NCI-H2227 (cell line): ENCODE results near the gene CMTM8.

Experiments
- DNase-seq: peaks from one replicate; lab custom pipeline; 2025; ENCODE audit not compliant: unreplicated experiment; lab: John Stamatoyannopoulos, UW

The CMTM8 gene

DNA sequence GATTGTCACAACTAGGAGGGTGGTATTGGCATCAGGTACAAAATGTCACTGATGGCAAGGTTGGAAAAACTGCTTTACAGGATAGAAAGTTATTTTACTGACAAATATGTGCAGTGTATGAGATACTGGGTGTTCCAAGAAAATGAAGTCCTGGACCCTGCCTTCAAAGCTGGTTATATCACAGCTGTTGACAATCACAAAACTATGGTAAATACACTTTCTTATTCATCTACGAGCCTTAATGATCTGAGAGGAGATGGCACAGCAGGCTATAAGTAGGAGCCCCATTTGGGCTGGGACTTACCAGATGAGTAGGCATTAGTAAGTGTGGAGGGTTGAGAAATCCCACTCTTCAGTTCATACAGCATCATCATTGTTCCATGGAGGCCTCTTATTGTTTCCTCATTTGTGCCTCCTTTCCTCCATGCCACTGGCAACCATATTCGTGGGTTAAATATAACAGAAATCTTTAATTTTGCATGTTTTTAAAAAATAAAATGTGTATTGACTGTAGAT is 66.9 kb downstream of the CMTM8 start:
- DNase-seq, result no peak

DNA sequence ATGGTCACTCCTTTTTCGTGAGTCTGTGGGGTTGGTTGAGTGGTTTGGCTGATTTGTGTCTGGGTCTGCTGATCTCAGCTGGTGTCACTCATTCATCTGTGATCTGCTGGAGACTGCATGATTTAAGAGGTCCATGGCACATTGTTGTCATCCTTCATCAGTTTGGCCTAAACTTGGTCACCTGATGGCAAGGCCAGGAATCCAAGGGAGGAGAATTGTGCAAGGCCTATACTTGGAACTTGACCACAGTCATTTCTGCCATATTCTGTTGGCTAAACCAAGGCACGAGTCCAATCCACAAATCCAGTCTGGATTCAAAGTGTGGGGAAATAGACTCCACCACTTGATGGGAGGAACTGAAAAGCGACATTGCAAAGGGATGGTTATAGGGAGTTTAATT is 67.6 kb downstream of the CMTM8 start:
- no peak for DNase-seq

DNA sequence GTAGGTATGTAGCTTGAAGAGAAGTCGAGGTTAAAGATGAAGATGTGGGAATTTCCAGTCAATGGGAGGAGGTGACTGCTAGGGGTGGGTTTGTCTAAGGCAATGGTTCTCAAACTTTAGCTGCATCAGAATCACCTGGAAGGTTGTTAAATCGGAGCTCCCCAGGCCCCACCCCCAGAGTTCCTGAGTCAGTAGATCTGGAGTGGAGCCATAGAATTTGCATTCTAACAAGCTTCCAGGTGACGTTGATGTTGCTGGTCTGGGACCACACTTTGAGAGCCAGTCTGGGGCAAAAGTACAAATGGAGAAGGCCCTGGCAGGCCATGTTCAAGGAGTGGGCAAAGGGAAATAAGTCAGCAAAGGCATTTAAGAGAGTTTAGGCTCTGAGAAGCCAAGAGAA is 69.1 kb downstream of the CMTM8 start:
- no peak for DNase-seq

DNA sequence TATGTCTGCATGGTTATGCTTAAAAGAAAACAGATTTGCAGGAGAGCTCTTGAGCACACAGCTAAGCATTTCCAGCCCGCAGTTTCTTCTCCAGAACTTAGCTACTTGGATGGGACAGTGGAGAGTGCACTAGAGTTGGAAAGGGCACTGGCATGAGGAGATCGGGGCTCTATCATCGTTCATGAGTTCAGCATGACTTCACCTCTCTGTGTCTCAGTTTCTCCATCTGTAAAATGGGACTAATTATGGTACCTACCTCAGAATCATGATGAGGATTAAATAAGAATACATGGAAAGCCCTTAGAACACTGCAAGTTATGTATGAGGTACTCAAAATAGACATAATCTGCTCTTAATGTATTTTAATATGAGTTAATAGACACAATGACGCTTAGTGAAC is 69.9 kb downstream of the CMTM8 start:
- DNase-seq, result no peak

DNA sequence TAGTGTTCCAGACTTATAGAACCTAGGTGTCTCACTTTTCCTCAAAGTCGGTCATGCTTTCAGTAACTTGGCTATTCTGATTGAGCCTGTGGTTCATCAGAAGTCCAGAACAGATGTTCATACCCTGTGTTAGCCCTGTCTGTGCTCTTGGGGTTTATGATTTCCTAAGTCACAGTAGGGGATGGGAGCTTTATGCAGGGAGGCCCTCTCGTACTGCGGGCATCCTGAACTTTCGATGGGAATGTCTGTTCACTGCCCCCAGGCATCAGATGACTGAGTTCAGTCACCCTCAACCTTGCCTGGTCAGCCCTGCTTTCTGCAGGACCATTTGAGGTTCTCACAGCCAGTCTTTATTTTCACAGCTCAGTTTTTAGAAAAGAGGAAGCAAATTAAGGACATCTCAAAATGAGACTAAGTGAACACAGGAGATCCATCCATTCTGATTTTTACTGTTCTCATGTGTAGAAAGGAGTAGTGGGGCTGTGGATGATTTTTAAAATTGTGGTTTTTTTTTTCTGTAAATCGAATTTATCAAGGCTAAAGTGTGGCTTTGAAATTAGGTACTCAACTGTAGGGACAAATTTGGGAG is 71.3 kb downstream of the CMTM8 start:
- no peak for DNase-seq

DNA sequence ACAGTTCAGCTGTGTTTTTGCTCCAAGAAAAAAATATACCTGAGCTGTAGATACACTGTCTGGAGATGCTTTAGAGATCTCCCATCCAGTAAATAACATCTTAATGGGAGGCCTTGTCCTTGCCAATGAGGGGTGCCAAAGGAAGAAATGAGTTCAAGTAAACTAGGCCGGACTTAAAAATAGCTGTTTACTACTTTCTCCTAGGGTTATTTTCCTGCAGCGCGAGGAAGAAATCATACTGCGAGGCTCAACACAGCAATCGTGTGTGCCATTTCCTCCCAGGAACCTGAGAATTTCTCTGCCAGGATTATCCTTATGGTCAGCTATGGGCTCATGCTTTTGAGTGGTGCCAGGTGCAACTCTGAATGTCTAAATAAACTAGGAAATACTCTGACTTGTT is 71.9 kb downstream of the CMTM8 start:
- no peak for DNase-seq

DNA sequence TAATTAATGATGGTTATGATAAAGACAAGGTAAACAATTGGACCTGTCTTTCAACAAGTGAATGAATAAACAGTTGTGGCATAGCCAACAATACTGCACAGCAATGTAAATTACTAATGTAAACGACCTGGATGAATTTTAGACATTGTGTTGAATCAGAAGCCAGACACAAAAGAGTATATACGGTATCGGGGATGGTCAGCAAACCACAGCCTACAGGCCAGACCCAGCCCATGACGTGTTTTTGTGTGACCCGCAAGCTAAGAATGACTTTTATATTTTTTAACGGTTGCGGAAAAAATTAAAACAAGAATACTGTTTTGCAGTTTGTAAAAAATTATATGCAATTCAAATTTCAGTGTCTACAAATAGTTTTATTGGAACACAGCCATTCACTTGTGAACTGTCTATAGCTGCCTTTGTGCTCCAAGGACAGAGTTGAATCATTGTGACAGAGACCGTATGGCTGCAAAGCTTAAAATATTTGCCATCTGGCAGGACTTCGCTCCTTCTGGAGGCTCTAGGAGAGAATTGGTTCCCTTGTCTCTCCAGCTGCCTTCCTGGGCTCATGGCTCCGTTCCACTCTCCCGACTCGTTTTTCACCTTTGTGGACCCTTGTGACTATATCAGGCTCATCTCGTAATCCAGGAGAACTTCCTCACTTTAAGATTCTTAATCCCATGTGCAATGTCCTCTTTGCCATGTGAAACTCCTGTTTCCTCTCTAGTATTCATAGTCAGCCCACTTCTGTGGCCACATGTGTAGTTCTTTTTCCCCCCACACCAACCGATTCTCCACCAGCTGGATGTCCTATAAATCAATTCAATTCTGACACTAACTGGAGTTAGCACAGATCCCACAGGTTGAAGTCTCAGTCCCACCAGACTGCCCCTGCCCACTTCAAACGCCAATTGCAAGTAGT is 72.7 kb downstream of the CMTM8 start:
- no peak for DNase-seq

DNA sequence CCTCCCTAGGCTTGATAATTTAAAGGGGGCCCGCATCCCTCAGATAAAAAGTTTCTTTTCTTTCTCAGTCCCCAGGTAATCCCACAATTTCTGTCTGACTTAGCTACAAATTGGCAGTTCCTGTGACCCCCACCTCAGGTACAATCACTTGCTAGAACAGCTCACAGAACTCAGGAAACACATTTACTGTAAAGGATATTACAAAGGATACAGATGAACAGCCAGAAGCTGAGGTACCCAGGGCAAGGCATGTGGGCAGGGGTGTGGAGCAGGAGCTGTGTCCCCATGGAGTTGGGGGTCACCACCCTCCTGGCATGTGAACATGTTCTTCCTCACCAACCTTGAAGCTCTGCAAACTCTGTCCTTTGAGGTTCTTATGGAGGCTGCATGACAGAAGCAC is 73.8 kb downstream of the CMTM8 start:
- DNase-seq, result no peak

DNA sequence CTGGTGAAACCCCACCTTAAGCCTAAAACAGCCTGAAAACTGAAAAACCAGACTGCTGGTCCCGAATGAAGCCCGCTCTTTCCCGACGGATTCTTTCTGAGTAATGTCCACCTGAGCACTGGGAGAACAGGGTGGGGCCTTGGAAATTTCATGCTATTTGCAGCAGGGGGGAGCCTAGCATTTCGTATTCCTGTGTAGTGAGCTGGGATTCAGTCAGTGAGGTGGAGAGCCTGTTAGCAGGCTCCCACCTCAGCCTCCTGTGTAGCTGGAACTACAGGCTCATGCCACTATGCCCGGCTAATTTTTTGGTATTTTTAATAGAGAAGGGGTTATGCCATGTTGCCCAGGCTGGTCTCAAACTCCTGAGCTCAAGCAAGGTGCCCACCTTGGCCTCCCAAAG is 74.7 kb downstream of the CMTM8 start:
- no peak for DNase-seq

DNA sequence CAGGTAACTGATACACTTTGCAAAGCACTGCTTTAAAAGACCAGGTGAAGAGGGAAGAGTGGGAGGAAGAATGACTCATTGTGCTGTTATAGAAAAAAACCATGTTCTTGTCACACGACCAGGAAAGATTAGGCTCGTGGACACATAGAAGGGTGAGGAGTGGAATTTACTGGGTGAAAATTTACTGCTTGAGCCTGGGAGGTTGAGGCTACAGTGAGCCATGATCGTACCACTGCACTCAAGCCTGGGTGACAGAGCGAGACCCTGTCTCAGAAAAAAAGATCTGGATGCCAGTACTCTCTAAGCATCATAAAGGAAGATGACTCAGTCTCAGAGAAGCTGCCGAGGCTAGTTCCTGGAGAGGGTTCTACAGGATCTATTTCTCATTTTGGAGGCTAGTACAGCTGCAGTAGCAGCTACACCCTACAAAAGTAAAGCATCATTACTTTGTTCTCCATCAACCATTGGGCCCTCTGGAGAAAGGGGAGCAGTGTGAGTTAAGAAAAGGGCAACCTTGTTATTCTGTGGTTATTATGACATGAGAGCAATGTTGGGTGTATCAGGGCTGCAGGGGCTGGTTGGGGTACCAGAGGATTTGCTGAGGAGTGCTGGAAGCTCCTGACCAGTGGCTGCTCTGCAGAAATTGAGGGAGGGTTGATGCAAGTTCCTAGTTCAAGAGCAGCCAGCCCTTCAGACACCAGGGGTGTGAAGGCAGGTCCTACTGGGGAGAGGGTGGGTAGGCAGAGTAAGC is 75.4 kb downstream of the CMTM8 start:
- DNase-seq, result no peak

DNA sequence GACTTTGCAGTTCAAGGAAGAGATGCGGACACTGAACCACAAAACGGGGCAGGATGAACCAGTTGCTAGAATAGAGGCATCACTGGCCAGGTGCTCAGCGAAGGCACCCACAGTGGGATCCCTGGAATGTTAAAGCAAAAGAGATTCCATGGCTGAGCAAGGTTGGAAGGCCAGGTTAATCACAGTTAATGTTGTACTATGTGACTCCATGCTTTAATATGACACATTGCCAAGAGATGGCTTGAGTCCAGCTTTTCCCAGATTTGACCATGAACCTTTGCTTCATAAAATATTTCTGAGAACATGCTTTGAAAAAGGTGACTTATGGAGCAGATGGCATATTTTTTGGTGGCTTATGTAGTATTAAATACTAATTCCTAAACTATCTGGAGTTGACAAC is 77.0 kb downstream of the CMTM8 start:
- no peak for DNase-seq

DNA sequence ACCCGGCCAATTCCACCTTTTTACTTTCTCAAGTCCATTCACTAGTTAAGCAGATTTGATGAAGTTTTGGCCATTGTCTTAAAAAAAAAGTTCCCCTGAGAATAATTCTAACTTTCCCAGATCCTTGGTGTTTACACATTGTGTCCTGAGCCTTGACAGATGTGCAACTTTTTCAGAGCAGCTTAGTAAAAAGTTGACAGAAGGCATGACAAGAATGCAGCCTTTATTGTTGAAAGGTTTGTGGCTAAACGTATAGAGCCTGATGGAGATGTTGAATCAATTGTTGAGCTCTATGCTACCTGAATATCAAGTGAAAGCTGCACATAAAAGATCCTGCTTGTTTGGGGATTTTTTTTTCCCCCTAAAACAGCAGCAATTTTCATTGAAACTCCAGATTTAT is 77.8 kb downstream of the CMTM8 start:
- DNase-seq, result no peak

DNA sequence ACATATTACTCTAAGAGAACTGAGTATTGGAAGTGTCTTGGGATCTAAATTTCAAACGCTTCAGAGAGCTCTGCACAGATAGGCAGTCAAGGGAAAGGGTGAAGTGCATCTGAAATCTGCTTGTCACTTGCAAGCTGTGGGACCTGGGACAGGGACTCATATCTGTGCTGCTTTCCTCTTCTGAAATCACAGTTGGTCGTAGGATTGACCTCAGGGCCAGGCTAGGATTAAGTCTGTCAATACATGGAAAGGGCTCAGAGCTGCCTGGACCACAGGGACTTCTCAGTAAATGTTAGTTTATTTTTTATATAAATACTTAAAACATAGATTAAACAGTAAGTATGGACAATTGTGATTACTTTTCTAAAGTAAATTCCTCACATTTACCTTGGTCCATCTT is 78.5 kb downstream of the CMTM8 start:
- DNase-seq, result no peak

DNA sequence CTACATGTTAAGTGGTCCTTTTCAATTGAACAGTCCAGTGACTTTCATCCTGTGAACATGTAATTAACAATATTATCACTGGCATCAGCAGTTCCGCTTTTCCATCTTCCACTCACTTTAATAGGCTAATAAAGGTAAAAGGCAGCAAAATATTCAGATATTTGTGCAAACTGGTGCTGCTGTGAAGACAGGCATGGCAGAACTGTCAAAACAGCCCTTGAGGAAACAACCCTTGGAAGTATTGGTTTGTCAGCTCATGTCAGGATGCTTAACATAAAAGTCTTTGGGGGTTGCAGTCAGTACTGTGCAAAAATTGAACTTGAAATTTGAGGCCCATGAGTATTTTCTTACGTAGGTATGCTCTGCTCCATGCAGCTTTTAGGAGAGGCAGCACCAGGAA is 81.1 kb downstream of the CMTM8 start:
- DNase-seq, result no peak

DNA sequence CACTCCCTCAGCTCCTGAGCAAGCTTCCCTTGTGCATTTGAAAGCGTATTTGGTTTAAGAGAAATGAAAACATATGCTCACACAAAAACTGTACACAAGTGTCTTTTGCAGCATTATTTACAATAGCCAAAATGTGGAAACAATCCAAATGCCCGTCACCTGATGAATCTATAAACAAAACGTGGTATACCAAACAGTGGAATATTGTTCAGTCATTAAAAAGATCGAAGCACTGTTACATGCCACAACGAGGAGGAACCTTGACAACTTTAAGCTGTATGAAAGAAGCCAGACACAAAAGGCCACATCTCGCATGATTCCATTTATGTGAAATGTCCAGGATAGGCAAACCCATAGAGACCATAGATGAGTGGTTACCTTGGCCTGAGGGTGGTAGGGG is 81.6 kb downstream of the CMTM8 start:
- no peak for DNase-seq

DNA sequence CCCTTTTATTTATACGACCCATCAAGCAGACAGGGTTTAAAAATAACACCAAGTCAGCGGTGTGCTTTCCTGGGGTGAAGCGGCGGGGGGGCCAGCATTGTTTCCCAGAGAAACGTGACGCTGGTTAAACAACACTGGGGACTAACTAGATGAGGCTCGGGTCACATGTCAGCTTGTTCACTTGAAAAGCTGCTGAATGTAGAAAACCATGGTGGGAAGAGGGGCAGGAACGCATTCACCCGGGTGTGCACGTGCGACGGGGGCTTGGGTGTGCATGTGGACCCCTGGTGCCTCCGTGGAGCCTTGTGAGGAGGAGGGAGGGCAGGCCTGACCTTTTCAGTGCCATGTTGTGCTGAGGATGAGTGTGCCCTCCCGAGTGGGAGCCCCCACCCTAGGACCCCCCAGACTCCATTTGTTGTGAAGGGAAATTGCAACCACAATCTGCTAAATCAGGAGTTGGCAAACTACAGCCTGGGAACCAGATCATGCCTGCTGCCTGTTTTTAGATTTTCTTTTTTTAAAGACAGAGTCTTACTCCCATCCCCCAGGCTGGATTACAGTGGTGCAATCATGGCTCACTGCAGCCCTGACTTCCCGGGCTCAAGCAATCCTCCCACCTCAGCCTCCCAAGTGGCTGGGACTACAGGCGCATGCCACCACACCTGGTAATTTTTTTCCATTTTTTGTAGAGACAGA is 82.8 kb downstream of the CMTM8 start:
- DNase-seq, result peak; percentile 23

DNA sequence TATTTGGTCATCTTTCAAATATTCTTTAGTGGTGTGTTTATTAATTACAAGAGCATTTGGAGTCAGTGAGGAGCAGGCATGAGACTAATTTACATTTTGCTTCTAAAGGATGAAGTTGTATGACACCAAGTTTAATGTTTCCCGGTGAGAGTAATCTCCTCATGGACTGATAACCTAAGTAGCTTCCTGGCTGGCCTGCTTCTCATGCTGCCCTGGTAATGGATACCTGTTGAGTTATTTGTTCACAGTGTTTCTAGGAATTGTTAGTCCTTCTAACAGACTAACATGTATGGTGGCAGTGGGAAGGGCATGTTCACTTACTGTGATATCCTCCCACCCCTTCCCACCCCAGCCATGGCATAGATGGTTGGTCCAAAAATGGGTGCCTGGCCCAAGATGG is 83.8 kb downstream of the CMTM8 start:
- DNase-seq, result no peak

DNA sequence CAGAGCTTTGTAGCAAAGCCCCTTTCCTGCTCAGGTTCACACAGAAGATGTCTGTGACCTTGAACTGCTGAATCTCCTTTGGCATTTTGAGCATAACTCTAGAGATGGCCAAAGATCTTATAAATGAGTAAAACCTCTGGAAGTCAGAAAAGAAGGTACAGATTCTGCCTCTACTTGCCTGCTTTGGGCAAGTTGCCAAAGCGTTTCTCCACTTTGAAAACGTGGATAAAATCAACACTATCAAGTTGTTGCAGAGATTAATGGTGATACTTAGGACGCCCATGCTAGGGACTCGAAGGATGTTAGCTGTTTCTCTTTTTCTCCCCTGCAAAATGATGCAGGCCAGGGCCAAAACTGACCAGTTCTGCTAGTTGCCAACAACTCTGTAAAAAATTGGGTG is 85.1 kb downstream of the CMTM8 start:
- DNase-seq, result no peak

DNA sequence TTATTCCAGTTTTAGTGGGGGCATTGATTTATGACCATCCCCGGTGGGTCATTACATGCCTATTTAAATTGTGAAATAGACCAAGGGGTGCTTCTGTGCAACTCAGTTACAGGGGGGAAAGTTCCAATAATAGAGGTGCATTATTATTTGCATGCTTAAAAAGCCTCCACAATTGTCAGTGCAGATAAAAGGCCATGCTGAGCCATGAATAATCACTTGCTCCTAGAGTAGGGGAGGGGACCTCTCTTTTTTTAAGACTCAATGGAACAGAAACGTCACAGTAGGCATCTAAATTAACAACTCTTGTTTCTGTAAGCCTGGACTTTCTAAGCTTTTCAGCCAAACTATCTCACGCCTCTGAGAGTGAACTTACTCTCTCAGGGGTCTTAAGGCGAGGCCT is 86.7 kb downstream of the CMTM8 start:
- no peak for DNase-seq

DNA sequence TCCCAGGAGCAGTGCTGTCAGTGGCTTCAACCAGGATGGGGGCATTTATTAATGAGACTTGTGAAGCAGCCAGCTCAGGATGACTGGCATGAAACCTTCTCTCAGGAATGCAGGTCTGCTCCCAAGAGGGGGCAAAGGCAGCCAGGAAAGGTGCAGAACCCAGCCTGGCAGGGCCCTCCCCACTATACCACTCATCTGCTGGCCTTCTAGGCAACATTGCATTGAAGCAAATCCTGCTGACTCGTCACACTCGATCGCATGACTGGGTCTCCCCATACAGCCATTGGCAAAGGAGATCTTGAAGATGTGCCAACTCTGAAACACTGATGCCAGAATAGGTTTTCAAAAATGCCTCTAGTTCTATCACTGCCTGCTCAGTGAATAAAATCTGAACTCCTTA is 87.4 kb downstream of the CMTM8 start:
- no peak for DNase-seq

DNA sequence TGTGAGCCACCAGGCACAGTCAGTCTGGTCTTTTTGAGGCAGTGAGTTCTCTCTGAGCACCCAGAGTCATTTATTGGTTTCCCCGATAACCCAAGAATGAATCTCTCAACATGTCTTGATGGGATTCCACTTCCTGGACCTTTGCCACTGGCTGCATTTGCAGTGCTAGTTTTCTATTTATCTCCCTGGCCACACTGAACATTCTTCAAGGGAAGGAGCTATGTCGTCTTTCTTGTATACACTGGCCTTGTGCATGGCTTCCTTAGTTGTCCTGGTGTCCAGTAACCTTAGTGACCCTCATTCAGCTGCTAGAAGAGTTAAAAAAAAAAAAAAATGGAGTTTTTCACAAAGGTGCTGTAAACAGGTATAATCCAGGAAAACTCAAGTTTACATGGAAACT is 88.3 kb downstream of the CMTM8 start:
- no peak for DNase-seq
